Neural cell (in vitro differentiated cells): ENCODE measurements around the gene TPMT.

Experiments
- CTCF ChIP-seq: fragments of 450-650 bp; IDR thresholded peaks from 2 replicates; pipeline ENCODE4 v1.5.1; 2014; ENCODE audit warnings: antibody characterized with exemption, mild to moderate bottlenecking, moderate library complexity; ENCODE audit not compliant: poor library complexity, severe bottlenecking
- EP300 ChIP-seq: fragments of 450-650 bp; conservative IDR thresholded peaks from 2 replicates; pipeline ENCODE4 v1.6.1; 2014; ENCODE audit warnings: antibody characterized with exemption, mild to moderate bottlenecking, moderate library complexity; ENCODE audit not compliant: poor library complexity, severe bottlenecking
- EZH2 ChIP-seq: fragments of 200-600, 300-800 bp; shearing (Covaris generic), sonication (generic); IDR thresholded peaks from 2 replicates; pipeline ENCODE4 v1.6.1; 2014; ENCODE audit warnings: antibody characterized with exemption, low read length, borderline replicate concordance, mild to moderate bottlenecking; ENCODE audit not compliant: insufficient read depth, poor library complexity, severe bottlenecking
- POLR2AphosphoS5 ChIP-seq: IDR thresholded peaks from 2 replicates; pipeline ENCODE4 v1.6.1; 2012
- REST ChIP-seq: IDR thresholded peaks from 2 replicates; pipeline ENCODE4 v1.6.1; 2012; ENCODE audit warnings: borderline replicate concordance

- TF ChIP-seq CTCF (no peak), POLR2AphosphoS5 (no peak), EZH2 (no peak), EP300 (no peak), REST (no peak)
Observed at GRCh38 chr6:18160911-18161310, 6.0 kb upstream of the TPMT start.
